Parathyroid adenoma (tissue), 2 donors: Measurements from ENCODE around the gene SPOCK3.

Source experiments
- H2AFZ ChIP-seq: fragments of 300-600 bp; sonication (generic); one replicate; pipeline ENCODE4 v1.7.0; 2017; ENCODE audit warnings: antibody characterized with exemption, mild to moderate bottlenecking
- H3K27ac ChIP-seq: fragments of 300-600 bp; sonication (generic); one replicate; pipeline ENCODE4 v1.7.0; 2017
- H3K27me3 ChIP-seq: fragments of 300-600 bp; sonication (generic); one replicate; pipeline ENCODE4 v1.7.0; 2017; ENCODE audit warnings: low read length; ENCODE audit not compliant: control insufficient read depth, insufficient read depth
- H3K36me3 ChIP-seq: fragments of 300-600 bp; sonication (generic); one replicate; pipeline ENCODE4 v1.7.0; 2017; ENCODE audit warnings: low read length; ENCODE audit not compliant: control insufficient read depth, insufficient read depth
- H3K4me1 ChIP-seq: fragments of 300-600 bp; sonication (generic); one replicate; pipeline ENCODE4 v1.7.0; 2017; ENCODE audit warnings: control low read depth
- H3K4me2 ChIP-seq: fragments of 300-600 bp; sonication (generic); one replicate; pipeline ENCODE4 v1.7.0; 2017; ENCODE audit warnings: low read length
- H3K4me3 ChIP-seq: fragments of 300-600 bp; sonication (generic); one replicate; pipeline ENCODE4 v1.7.0; 2017; ENCODE audit warnings: low read depth, low read length
- H3K79me2 ChIP-seq: fragments of 300-600 bp; sonication (generic); one replicate; pipeline ENCODE4 v1.7.0; 2017; ENCODE audit warnings: control low read depth
- H3K9ac ChIP-seq: fragments of 300-600 bp; sonication (generic); one replicate; pipeline ENCODE4 v1.7.0; 2017; ENCODE audit warnings: mild to moderate bottlenecking
- H3K9me3 ChIP-seq: fragments of 300-600 bp; sonication (generic); one replicate; pipeline ENCODE4 v1.7.0; 2017; ENCODE audit warnings: low read length; ENCODE audit not compliant: control insufficient read depth
- CTCF ChIP-seq: fragments of 300-600 bp; sonication (generic); IDR thresholded peaks from one replicate; pipeline ENCODE4 v1.7.0; 2017; ENCODE audit warnings: antibody characterized with exemption, mild to moderate bottlenecking
- donor health status: primary hyperparathyroidism.

The SPOCK3 gene

GRCh38 chr4:166827167-166827566 lies 407.1 kb downstream of the SPOCK3 start:
- no peaks in the 10 kb centered on the region for H3K79me2 ChIP-seq
- H3K27ac ChIP-seq: no peak overlapping the region
- no peak overlapping the region for H3K4me2 ChIP-seq
- no peaks in the 10 kb centered on the region for H3K36me3 ChIP-seq
- no peak overlapping the region for H2AFZ ChIP-seq
- H3K9ac ChIP-seq: no peak overlapping the region
- TF ChIP-seq CTCF: no peak
- peaks cover 3% of the 10 kb centered on the region for H3K4me1 ChIP-seq
- no peak overlapping the region for H3K4me3 ChIP-seq
- no peaks in the 10 kb centered on the region for H3K27me3 ChIP-seq
- no peaks in the 10 kb centered on the region for H3K9me3 ChIP-seq

- Histone ChIP-seq H3K36me3 (no peaks in the 10 kb centered on the region), H3K27ac (no peak overlapping the region), H3K27me3 (no peaks in the 10 kb centered on the region), H3K9me3 (no peaks in the 10 kb centered on the region), H3K9ac (no peak overlapping the region), H3K4me2 (no peak overlapping the region), H3K4me1 (peaks cover 3% of the 10 kb centered on the region), H3K4me3 (no peak overlapping the region), H2AFZ (no peak overlapping the region), H3K79me2 (no peaks in the 10 kb centered on the region)
- no peak for TF ChIP-seq CTCF
Observed at GRCh38 chr4:166823848-166824247, 410.4 kb downstream of the SPOCK3 start.

DNA sequence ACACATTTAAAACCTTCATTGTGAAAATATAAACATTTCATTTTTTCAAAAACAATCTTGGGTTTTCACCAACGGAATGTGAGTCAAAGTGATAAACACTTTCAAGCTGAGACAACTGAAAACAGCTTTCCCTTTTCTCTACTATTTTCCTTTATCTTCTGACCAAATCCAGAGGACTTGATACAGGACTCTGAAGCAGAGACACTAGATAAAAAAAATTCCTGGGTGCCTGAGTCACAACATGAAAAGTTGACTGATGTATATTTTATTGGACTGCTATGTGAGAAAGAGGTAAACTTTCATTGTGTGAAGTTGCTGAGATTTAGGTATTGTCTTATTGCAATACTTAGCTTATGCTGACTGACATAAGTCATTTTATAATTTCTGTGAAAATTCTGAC lies 411.2 kb downstream of the SPOCK3 start:
- no peak overlapping the region for H3K9ac ChIP-seq
- no peaks in the 10 kb centered on the region for H3K27me3 ChIP-seq
- H3K4me2 ChIP-seq: no peak overlapping the region
- TF ChIP-seq CTCF: no peak
- no peak overlapping the region for H2AFZ ChIP-seq
- peaks cover 3% of the 10 kb centered on the region for H3K4me1 ChIP-seq
- no peak overlapping the region for H3K27ac ChIP-seq
- no peak overlapping the region for H3K4me3 ChIP-seq
- no peaks in the 10 kb centered on the region for H3K79me2 ChIP-seq
- H3K36me3 ChIP-seq: no peaks in the 10 kb centered on the region
- H3K9me3 ChIP-seq: no peaks in the 10 kb centered on the region

- Histone ChIP-seq H3K36me3 (no peaks in the 10 kb centered on the region), H2AFZ (no peak overlapping the region), H3K4me2 (no peak overlapping the region), H3K27me3 (no peaks in the 10 kb centered on the region), H3K4me3 (no peak overlapping the region), H3K27ac (no peak overlapping the region), H3K9me3 (no peaks in the 10 kb centered on the region), H3K4me1 (peaks cover 3% of the 10 kb centered on the region), H3K9ac (no peak overlapping the region), H3K79me2 (no peaks in the 10 kb centered on the region)
- TF ChIP-seq CTCF: no peak
Observed at GRCh38 chr4:166822386-166822785, 411.9 kb downstream of the SPOCK3 start.

DNA sequence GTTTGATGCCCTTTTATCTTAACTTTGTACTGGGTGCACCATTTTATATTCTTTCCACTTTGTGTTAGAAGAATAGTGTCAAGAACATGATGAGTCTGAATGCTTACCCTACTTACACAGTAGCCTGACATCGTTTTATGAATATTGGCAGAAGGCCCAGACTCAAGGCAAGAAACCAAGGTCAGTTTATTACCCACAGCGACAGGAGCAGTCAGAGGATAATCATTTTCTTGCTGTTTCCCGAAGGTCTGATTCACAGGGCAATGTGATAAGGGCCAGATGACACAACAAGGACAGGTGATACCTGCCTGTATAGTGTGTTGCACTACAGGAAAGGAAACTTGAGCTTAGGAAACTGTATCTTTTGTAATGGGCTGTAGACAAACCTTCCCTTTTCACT lies 417.4 kb downstream of the SPOCK3 start:
- Histone ChIP-seq H3K27me3 (no peaks in the 10 kb centered on the region), H2AFZ (no peak overlapping the region), H3K4me1 (no peaks in the 10 kb centered on the region), H3K27ac (no peak overlapping the region), H3K4me3 (no peak overlapping the region), H3K9ac (no peak overlapping the region), H3K36me3 (no peaks in the 10 kb centered on the region), H3K79me2 (no peaks in the 10 kb centered on the region), H3K9me3 (no peaks in the 10 kb centered on the region), H3K4me2 (no peak overlapping the region)
- TF ChIP-seq CTCF: no peak
